Fibroblast of peridontal ligament (primary cell): ENCODE results near the gene TTC21B.

Source experiments
- DNase-seq: peaks from one replicate; pipeline ENCODE4 v3.0.0-alpha.2; 2010; ENCODE audit errors: extremely low read depth

The TTC21B gene

DNA sequence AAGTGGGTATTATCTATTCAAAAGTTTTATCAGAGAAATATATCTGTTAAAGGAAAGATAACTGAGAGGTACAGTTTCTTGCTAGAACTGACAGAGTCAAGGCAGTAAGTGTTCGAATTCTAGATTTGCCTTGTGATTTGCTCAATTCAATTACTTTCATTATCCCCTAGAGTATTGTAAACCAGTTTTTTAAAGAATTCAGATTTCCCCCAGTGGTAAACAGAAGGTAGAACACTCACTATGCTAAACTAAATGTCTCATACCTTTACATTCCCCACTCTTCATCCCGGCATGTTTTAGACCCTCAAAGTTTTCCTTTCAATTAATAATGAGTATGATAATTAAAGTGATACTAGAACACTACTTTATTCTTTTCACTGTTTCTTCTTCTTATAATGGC is 28.6 kb downstream of the TTC21B start:
- no peak for DNase-seq

DNA sequence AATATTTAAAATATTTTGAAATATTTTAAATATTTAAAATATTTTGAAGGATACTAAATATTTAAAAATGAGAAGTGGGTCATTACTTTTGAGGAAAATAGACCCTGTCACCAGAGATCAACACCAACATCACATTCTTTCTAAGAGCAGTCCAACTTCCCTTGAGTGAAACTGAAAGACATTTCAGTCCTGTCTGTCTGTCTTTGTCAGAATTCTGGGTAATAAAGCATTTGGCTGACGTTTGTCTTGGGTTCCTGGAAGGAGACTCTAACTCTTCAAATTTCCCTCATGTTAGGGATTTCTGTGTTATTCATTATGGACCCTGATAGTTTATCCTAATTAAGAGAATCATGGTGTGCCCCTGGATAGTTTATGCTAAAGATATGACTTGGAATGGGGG is 32.8 kb downstream of the TTC21B start:
- DNase-seq, result no peak

- DNase-seq, result no peak
These were observed 39.9 kb downstream of the TTC21B start for GRCh38 chr2:165913636-165914035.

- DNase-seq, result no peak
These were observed 41.6 kb downstream of the TTC21B start for GRCh38 chr2:165911981-165912380.

DNA sequence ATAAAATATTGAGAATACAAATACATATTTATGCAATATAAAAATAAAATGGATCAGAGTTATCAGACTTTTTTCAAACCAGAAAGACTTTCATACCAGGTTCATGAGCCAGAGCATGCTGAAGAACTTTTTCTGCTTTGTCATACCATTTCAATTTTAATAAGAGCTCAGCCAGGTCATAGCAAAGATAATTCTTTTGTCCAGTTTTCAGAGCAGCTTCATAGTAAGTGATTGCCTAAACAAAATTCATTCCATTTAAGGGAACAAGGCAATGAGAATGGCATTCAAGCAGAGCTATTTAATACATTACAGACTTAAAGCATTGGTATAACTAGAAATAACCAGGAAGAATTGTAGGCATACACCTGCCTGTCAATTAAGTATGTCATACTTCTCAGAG is 42.3 kb downstream of the TTC21B start:
- peak; percentile 63 for DNase-seq

GRCh38 chr2:165909466-165909865 is 44.1 kb downstream of the TTC21B start:
- DNase-seq, result no peak

DNA sequence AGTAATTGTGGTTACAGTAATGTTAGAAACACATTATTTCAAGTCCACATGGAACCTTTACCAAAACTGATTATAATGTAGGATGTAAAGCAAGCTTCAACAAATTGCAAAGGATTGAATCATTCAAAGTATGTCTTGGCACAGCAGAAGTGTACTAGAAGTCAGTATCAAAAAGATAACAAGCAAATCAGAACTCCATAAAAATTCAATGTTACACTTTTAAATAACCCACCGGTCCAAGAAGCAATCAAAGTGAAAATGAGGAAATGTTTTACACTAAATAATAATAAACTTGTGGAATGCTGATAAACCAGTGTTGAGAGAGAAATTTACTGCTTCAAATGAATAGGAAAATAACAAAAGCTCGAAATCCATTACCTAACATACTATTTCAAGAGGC is 47.7 kb downstream of the TTC21B start:
- DNase-seq, result peak; percentile 54

DNA sequence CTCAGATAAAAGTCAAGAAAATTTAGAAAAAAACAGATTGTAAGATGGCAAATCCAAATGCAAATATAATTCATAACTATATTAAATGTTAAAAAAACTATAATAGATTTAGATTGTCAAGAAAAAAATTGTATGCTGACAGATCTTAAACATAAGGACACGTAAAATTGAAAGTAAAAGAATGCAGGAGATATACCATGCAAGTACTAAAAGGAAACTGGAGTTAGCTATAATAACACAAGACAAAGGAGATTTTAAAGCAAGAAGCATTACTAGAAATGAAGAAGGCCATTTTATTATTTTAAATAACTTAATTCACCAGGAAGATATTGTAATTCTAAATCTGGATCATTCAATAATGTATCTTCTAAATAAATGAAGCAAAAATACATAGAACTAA is 48.3 kb downstream of the TTC21B start:
- DNase-seq, result no peak

- no peak for DNase-seq
These were observed 49.1 kb downstream of the TTC21B start for GRCh38 chr2:165904432-165904831.

DNA sequence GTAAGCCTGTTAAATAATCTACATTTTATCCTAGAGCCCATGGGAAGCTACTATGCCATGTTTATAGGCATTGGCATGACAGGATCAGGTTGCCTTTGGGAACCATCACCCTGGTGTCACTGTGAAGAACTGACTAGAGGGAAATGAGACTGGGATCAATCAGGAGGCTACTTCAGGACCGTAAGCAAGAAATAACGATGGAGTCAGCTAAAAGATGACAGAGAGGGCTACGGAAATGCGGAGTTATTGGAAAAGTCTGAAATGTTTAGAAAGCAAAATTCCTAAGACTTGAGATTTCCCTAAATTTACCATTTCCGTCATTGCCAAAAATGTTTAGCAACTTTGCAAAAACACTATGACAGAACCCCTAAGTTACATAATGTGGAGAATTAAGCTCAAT is 50.2 kb downstream of the TTC21B start:
- DNase-seq, result no peak

- peak; percentile 63 for DNase-seq
These were observed 50.6 kb downstream of the TTC21B start for GRCh38 chr2:165902934-165903333.

- no peak for DNase-seq
These were observed 51.8 kb downstream of the TTC21B start for GRCh38 chr2:165901620-165902298.

DNA sequence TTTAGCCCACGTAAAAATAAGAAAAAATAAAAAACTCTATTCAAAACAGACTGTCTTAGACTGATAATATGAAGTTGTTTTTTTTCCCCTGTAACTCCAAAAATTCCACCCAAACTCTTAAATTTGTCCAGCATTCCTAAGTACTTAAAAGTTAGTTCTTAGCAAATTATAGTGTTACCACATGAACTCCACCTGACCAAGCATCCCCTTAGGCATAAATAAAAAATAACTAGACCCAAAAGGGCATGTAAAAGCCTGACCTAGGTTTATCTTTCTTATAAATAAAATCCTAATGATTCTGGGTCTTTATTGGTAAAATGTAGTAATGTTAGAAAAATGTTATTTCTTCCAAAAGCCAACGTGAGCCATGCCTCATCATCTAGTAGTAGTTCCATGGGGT is 54.3 kb downstream of the TTC21B start:
- no peak for DNase-seq

- DNase-seq, result peak; percentile 25
These were observed 55.2 kb downstream of the TTC21B start for GRCh38 chr2:165898381-165898780.

DNA sequence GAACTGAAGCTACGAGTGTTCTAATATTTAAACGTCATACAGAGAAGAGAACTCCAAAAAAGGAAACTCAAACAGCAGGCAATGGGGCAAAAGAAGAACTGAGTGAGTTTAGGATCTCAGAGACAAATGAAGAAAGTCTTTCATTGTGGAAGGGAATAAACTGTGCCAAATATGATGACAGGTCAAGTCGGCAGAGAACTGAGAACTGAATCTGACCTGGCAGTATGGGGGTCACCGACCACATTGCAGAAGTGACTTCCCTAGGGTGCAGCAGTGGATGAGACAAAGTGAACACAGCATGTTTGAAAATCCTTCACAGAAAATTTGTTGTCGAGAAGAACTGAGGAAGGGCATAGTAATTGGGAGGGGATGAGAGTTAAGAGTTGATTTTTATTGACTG is 55.9 kb downstream of the TTC21B start:
- no peak for DNase-seq

DNA sequence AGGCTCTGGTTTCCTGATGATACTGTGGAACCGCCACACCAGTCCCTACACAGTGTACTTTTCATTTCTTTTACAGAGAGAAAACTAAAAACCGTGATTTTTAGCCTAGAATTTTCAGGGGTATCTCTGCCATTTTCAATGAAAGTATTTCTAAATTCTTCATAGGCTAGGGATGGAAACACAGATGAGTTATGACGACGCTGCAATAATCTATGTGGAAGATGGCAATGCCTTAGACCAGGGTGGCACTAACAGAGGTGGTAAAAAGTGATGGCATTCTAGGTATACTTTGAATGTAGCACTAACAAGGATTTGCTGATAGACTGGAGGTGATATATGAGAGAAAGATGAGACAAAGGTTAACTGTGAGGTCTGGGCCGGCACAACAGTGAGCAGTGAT is 56.5 kb downstream of the TTC21B start:
- no peak for DNase-seq

DNA sequence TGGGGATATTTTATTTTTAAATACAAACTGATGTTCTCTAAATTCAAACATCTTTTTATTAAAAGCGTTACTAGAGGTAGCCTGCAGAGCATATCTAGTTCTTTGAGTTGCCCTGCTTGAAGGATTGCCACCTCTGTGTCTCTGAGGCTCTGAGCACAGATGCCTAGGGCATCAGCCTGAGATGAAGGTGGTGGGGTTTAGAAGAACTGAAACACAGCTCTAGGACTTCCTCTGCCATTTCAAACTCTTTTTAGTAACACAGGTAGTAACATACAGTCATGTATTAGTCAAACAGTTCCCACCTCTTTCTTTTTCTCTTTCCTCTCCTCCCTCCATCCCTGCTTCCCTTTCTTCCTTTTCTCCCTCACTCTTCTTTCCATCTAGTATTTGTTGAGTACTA is 57.6 kb downstream of the TTC21B start:
- DNase-seq, result no peak

DNA sequence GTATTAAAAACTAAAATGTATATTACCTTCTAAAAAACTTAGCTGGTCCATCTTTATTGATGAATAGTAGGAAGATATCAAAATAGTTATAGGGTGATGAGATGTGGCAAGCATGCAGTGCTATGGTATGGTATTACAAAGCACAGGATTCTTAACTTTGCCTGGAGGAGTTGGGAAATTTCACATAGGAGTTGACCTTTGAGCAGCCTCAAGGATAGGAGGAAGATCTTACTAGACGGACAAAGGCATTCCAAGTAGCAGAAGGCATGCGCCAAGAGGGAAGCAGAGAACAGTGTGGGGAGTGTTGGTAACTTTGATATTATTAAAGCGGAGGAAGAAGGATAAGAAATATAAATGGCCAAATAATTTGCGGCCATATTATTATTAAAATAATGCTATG is 60.0 kb downstream of the TTC21B start:
- DNase-seq, result no peak

DNA sequence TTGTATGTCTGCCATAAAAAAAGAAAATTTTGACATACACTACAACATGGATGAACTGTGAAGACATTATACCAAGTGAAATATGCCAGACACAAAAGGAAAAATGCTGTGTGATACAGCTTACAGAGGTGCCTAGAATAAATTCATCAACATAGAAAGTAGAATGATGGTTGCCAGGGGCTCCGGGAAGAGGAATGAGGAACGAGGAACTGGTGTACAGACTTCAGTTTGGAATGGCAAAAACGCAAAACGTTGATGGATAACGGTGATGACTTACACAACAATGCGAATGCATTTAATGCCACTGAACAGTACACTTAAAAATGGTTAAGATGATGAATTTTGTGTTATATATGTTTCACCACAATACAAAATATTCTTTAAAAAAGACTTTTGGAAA is 61.0 kb downstream of the TTC21B start:
- DNase-seq, result no peak

DNA sequence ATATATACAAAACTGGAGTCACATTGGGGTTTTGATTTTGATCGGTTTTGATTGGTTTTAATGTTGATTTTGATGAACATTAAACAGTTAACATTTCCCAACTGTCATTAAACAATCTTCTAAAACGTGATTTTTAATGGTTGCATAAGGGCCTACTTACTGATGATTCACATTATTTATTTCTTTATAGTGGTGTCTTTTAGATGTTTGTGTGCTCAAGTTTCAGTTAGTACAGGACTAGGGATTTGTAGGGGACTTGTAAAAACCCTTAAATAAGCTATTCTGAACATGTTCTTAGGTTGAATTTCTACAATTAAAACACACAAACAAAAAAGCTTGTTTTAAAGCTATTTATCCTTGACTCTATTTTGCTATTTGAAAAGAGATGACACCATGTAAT is 61.6 kb downstream of the TTC21B start:
- no peak for DNase-seq

- DNase-seq, result no peak
These were observed 62.2 kb downstream of the TTC21B start for GRCh38 chr2:165891345-165891744.

DNA sequence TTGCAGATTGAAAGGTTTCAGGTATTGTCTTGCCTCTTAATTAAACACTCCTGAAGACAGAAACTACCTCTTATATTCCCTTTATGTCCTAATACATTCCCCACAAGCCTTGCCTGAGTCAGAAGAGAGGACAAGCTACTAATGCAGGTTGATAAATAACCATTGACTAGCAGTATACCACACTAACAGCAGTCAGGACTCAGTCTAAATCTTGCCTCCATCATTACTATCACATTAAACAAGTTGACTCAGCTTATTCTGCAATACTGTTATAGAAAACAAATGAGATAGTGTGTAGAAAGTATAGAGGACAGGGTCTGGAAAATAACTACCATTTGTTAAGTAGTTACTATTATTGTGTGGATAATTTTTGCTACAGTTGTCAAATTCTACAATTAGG is 63.8 kb downstream of the TTC21B start:
- no peak for DNase-seq

- DNase-seq, result no peak
These were observed 64.4 kb downstream of the TTC21B start for GRCh38 chr2:165889158-165889557.

DNA sequence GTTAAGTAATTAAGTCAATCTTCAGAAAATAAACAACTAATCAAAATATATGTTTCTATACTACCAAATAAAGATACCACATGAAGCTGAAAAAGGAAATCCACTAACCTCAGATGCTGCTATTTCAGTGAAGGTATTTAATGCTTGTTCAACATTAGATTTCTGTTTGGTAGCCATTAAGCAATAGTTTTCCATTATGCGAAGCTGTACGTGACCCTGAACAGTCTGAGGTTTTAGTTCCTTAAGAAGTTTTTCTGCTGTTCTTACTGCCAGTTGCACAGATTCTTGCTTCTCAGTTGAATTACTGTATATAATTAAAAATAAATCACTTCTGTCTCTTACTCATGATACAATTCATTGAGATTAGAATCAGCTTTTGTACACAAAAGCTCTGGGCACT is 65.4 kb downstream of the TTC21B start:
- DNase-seq, result no peak
